CD4-positive, alpha-beta T cell treated with Interleukin-17A for 4 hours (primary cell): ENCODE results near the gene SMIM34.
"Not testable (repeated sequence)": the region's sequence is repeated elsewhere in the genome, so short reads cannot be mapped to it uniquely, and the experiment has no call there.

Experiments used
- DNase-seq: peaks from one replicate; pipeline ENCODE4 v3.0.0-alpha.2; 2020; ENCODE audit warnings: mixed read lengths

SMIM34 gene, protein sequence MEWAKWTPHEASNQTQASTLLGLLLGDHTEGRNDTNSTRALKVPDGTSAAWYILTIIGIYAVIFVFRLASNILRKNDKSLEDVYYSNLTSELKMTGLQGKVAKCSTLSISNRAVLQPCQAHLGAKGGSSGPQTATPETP

DNA sequence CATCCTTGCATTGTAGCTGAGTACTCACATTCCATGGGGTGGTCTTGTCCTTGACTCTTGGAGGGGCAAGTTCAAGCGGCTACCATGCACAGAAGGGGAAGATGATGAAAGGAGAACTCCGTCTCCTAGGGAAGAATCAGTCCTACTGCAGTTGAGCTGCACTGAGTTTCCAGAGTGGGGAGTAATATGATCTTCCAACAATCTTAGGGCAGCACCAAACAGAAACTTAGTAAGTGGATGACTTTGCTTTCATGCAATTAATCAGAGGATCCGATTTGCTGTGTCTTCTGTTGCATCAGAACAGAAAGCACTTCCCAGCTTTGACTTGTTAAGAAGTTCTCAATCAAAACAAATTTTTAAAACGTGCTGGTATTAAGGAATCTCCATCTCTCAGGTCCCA is at the start of gene SMIM34:
SMIM34 (minus strand) TSS at position 147 of the 400 bp plus-strand sequence; CDS start at position 35, 112 bp downstream.
- not testable (repeated sequence) for DNase-seq

DNA sequence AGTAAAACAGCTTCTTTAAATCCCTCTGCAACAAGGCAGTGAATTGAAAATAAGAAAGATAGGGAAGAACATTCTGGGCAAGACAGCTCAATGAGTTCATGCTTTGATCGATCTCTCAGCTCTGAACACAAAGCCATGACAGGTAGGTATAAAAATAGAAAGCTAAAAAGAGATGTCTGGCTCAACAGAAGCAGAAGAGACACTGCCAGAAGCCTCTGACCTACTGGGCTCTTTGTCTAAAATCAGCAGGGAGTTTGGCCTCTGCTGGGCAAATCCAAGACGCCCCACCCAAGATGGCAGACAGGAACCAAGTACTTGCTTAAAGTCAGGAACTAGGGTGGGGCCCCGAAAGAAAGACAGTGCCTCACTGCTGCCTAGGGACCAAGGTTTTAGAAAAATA is 43.6 kb upstream of the SMIM34 start:
- DNase-seq: not testable (repeated sequence)

DNA sequence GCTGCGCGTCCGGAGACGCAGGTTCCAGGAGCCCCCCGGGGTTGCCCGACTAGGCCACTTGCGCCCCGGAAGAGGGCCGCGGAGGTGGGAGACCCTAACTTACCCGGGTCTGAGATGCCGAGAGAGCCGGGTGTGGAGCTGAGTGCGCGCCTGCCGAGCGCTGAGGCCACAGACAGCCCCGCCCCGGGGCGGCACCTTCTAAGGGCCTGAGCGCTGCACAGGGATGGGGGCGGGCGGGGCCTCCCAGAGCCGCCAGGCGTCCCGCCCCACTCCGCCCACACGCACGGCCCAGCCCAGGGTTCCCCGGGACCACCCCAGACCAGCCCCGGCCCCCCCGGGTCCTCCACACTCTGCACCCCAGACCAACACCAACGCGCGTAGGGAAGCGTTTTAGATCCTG is 35.7 kb upstream of the SMIM34 start:
- not testable (repeated sequence) for DNase-seq

DNA sequence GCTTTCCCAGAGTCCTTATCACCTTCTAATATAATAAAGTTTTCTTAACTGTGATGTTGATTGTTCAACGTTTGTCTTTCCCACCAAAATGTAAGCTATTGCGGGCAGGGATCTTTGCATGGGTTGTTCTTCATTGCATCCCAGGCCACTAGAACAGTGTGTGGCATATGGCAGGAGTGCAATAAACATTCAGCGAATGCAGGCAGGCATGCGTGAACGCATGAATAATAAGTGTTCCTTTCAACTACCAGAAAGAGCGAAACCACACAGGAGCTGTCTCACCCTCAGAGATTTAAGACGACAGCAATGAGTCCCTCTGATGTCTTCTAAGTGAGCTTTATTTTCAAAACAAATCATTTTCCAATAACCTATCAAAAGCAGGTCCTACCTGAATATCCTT is 34.5 kb upstream of the SMIM34 start:
- DNase-seq: not testable (repeated sequence)

DNA sequence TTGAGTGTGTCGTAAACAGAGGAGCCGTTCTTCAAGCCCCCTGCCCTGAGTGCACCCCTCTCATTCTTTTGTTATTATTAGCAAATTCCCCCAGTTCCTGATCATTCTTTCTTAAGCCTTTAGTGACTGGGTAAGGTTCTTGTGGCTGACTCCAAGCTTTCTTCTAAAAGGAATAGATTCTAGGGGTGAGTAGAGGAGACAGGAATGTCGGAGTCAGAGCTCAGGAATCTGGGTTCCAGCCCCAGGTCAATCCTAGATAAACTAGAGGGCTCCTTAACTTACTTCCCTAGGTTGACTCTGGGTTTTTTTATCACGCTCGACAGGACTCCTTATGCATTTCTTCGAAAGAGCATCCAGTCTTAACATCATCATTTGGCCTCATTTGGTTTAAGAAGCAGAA is 32.4 kb upstream of the SMIM34 start:
- DNase-seq: not testable (repeated sequence)

DNA sequence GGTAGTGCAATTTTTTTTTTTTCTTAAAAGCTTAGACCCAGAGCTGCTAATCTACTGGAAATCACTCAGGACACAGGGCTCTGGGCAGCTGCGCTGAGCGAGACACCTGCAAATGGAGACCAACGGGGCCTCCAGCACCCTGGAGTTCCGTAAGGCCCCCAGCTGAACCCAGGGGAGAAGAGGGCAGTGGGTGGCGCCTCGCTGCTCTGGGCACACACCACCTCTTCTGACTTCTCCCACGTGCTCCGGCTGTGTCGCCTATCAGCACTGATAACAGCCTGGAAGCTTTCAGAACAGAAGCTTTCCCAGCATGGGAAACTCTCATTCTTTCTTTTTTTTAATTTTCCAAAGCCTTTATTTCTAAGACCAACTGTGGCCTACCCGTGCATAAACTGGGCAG is 31.9 kb upstream of the SMIM34 start:
- DNase-seq: not testable (repeated sequence)

DNA sequence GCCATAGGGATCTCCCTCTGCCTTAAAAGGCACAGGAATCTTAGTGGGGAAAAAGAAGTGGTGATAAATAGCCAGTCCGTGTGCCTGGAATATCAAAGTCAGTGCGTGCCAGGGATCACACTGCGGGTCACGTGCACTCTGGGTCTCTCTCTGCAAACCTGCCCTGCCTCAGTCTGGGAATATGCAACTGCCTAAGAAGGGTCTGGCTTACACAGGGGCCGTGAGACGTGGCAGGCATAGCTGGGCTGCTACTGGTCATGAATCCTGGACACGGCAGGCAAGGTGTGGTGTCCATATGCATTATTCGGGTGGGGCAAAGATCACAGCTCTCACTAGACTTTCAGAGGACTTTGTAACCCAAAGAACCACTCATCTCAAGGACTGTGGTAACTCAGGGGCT is 23.3 kb upstream of the SMIM34 start:
- not testable (repeated sequence) for DNase-seq

DNA sequence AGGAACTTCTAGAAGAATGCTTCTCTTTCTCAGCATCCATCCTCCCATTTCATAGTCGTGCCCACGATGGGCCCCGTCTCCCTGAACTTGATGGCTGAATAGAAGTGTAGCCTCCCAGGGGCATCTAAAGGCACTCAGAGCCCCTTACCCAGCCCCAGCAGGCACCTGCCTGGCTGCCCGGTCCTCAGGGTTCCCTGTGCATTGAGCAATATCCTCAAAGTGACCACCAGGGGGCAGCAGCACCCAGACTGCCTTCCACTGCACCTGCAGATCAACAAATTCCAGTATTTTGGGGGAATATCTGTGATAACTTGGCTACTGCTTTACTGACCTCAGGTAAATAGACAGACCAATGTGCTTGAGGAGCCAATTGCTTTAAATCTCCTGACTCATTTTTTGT is 19.7 kb upstream of the SMIM34 start:
- not testable (repeated sequence) for DNase-seq

DNA sequence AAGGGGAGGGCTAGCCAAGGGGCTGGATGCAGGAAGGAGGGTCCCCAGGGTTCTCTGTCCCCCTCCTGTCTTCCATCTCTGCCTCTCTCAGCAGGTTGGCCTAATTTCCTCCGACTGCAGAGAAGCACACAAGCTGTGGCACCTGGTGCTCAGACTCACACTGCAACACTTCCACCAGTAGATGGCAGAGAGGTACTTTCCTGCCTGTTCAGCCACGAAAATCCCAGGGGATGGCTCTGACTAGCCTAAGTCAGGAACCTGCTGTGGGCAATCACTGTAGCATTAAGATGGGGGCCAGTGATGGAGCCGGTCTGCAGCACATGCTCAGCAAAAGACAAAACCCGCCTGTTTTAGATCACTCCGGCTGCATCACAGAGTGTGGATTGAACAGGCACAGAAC is 6.0 kb upstream of the SMIM34 start:
- not testable (repeated sequence) for DNase-seq

DNA sequence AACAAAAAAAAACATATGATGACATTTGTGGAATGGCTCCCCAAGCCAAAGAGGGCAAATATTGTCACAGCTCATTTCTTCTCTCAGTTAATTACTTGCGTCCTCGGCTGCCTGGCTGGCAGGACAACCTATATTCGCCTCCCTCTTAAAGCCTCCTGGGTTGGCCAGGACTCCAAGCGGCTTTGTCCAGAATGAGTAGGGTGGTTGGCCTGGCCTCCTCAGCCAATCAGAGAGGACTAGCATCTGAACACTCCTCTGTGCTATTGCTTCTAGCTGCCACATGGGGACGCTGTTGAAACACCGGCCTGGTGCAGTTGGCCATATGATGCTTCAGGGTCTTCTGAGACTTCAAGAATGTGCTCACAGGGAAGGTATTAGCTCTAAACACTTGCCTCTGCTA is 4.7 kb upstream of the SMIM34 start:
- DNase-seq: not testable (repeated sequence)

DNA sequence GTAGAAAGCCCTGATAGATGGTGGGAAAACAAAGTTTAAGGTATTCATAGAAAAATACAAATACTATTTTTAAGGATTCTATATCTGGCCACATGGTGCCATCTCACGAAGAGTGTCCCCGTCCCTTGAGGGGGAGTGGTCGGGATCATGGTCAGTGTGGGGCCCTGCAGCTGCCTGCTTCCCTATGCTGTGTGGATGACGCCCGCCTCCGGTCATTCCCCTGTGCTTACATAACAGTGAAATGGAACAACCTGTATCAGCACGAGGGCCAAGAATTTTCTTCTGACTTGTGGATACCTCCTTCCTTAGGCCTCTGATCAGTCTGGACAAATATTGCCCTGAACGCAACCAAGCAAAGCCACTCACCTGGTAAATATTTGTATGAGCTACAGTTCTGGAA is 3.6 kb upstream of the SMIM34 start:
- not testable (repeated sequence) for DNase-seq

DNA sequence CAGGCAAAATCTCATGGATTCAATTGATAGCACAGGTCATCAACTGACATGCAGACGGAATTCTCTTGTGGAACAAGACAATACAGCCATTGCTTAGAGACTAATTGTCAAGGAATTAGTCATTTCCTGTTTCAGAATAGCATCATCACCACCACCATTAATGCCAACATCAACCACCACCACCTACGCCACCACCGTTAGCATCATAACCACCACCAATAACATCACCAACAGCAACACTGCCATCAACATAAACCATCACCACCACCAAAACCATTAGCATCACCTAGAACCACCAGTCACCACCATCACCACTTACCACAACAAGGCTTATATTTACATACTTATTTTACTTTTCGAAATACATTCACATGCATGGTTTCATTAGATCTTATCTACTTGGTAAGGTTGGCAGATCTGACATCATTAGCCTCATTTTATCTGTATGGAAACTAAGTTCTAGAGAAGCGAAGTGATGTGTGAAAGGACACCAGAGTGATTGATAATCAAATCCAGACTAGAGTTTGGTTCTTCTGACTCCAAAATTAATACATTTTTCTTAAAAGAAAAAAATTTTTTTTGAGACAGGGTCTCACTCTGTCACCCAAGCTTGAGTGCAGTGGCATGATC is 6.2 kb downstream of the SMIM34 start:
- not testable (repeated sequence) for DNase-seq

DNA sequence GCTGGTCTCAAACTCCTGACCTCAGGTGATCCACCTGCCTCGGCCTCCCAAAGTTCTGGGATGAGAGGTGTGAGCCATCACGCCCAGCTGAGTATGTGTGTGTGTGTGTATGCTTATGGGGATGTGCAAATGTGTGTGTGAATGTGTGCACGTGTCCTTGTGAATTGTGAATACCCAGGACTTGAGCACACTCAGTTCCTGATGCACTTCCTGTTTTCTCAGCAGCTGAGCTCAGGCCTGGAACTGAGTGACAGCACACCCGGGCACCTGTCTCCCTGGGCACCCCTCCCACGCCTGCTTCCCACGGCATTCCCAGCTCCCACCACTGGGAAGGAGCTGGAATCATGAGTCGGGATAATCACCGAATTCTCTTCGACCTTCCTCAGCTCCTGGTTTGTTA is 16.5 kb downstream of the SMIM34 start:
- not testable (repeated sequence) for DNase-seq

DNA sequence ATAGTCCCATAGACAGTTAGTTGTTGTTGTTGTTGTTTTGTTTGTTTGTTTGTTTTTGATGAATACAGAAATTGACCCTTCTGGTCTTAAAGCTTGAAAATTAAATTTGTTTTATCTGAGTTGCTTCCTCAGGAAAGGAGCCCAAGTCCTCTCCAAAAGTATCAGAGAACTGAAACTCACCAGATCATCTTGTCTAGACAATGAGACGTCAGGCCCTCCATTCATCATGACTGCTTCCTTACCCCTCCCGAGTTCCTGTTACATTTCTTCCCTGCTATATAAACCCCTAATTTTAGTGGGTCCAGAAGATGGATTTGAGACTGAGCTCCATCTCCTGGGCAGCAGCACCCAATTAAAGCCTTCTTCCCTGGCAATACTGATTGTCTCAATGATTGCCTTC is 17.1 kb downstream of the SMIM34 start:
- DNase-seq: not testable (repeated sequence)

DNA sequence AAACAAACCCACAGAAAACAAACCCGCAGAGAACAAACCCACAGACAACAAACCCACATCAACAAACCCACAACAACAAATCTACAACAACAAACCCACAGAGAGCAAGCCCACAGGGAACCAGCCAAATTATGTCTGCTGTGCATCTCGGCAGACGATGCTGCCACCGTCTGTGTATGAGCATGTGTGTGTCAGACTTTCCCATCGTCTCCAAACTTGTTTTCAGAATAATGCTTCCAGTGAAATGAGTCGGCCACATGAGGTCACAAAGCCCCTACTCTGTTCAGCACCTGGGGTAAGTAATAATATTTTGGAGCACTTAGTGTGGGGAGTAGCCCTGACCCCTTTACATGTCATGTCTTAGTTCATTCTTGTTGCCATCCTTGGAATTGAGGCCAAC is 17.6 kb downstream of the SMIM34 start:
- not testable (repeated sequence) for DNase-seq

DNA sequence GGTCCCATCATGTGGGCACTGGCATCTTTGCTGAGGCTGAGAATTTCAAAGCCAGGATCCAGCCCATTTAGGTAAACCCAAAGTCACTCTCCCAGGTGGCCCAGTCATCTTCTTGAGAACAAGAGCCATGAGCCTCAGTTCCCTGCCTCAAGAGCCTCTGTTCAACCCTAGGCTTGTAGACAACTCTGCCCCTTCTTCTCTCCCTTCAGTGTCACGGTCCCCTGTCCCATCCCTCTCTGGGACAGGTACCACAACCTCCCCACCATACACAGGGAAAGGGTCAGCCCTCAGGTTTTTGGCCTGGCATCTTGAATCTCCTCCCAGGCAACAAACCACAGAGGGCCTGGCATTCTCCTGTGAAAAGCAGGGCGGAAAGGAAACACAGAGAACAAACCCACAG is 18.1 kb downstream of the SMIM34 start:
- not testable (repeated sequence) for DNase-seq

DNA sequence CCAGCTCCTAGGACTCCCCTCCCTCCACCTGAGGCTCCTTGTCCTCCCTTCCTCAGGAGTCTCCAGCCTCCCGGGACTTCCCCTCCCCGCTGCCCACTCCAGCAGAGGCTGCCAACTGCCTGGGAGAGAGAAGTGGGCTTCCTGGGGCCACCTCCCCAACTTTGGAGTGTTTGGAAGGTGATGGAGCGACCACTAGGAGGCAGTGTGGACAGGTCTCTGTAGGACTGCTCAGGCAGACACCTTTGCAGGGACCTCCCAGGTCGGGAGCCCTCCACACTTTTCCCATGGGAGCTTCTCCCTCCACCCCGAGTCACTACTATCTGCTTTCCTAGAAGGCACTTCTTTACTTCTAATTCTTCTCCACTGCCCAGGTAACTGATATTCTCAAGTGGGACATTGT is 19.0 kb downstream of the SMIM34 start:
- DNase-seq: not testable (repeated sequence)

DNA sequence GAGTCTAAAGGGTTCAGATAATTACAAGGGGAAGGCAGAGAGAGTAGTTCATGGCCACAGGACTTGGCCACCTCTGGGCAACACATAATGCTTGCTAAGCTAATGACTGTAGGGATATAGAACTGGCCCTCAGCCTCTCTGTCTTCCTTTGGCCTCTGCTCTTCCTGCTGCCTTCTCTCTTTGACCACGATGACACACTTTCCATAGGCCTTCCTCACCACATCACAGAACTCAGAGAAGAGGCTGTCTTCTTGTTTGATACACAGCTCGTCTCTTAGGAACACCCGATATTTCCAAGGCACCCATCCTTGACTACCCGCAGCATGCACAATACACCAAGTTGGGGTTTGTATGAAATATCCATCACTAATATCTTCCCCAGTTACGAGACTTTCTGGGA is 23.2 kb downstream of the SMIM34 start:
- not testable (repeated sequence) for DNase-seq

DNA sequence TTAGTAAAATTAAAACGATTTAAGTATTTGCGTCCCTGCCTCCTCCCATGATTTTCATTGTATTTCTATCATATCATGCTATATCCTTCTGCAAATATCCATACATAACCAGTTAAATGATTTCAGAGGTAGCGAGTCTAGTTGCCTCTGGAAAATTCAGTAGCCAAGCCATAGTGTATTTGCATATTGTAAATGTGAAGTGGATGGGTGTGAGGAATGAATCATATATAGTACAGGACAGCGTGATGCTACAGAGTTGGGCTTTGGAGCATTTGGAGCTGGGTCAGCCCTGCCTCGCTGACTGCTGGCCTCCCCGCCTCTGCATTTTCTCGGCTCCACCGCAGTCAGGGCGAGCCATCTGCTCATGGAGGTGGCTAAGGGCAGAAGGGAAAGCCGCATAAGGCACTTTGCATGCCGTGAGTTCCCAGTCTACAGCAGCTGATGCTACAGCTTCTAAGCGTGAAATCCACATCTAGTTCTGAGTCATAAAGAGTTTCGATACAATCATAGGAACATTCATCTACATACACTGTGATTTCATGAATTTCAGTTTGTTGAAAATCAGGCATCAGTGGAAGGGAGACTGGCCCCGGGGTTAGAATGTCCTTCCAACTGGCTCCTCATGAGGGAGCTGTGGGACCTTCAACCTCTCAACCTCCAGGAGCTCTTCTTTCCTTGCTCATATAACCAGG is 39.9 kb downstream of the SMIM34 start:
- not testable (repeated sequence) for DNase-seq

DNA sequence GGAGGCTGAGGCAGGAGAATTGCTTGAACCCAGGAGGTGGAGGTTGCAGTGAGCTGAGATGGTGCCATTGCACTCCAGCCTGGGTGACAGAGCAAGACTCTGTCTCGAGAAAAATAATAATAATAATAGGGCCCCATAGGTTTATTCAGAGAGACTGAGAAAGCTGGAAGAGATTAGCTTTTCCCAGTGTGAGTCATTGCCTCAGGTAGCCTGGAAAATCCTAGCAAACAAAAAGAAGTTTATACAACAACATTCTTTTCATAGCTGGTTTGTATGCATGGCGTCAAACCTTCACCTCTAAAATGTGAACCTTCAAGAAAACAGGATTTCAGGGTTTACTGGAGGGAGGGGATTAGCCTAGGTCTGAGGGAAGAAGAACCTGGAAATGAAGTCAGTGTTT is 40.6 kb downstream of the SMIM34 start:
- not testable (repeated sequence) for DNase-seq

DNA sequence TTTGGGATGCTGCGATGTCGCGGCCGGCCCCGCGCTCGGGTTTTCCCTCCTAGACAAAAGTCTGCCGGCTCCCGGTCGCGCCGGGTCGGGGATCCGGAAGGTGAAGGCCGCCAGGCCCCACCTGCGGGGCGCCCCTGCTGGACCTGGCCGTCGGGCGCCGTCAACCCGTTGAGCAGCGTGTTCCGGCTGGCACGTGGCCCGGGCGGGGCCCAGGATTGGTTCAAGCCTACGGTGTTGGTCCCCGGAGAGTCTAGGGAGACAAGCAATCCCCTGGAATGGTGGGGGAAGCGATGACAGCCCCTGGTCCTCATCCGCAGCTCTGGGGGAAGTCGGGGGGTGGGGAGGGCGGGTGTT is 48.2 kb downstream of the SMIM34 start:
- DNase-seq: not testable (repeated sequence)

DNA sequence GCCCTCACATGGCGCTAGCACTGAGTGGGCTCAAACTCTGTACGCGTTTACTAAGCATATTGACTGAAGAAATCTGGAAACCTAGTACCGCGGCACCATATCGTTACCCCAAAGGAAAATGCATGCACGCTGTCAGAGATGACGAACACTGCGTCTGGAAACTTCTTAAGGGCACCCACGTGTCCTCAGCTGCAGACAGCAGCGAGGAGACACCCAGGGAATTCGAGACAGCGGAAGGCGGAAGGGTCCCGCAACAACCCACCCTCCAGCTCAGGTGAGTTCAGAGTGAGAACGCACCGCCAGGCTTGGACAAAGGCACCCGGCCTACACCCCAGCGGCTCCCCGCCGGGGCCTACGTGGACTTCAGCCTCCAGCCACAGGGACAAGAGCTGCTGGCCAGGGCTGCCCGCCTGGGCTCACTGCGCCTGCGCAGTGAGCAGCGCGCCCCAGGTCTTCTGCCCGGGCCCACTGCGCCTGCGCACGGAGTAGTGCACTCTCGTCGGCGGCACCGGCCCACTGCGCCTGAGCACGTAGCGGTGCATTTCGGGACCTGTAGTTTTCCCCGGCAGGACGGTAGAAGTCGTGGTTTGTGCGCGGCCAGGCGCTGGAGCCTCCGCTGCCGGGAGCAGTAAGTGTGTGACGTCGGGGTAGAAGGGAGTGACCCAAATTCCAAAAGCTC is 48.7 kb downstream of the SMIM34 start, which contains the start of gene SMIM11:
SMIM11 (plus strand) TSS at position 568 of the 679 bp plus-strand sequence. CDS start 3,998 bp downstream, outside the sequence.
- not testable (repeated sequence) for DNase-seq

DNA sequence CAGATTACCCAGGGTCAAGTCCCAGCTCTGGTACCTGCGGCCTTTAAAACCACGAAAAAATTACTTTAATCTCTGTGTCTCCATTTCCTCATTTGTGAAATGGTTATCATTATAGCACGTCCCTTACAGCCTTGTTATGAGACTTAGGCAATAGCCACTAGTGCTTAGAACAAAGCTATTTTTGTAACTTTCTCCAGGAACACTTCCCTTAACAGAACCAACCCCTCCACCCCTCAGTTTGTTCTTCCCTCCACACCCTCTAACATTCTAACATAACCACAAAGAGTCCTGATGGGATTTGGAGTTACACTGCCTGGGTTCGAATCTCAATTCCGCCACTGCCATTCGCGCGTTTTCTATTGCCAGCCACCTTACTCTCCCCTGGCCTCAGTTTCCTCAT is 49.3 kb downstream of the SMIM34 start:
- DNase-seq: not testable (repeated sequence)
